GM21717 (cell line): ENCODE measurements around the gene RHOF.
A peak's percentile ranks its signal among the peaks of the same experiment; 100 is the strongest.
"Not testable (repeated sequence)": the region's sequence is repeated elsewhere in the genome, so short reads cannot be mapped to it uniquely, and the experiment has no call there.

ENCODE experiments used
- ATAC-seq: cut with Tn5 transposase; IDR thresholded peaks from one replicate; pipeline ENCODE4 v1.9.1; 2021; ENCODE audit warnings: mild to moderate bottlenecking, moderate library complexity; ENCODE audit not compliant: unreplicated experiment

RHOF gene

DNA sequence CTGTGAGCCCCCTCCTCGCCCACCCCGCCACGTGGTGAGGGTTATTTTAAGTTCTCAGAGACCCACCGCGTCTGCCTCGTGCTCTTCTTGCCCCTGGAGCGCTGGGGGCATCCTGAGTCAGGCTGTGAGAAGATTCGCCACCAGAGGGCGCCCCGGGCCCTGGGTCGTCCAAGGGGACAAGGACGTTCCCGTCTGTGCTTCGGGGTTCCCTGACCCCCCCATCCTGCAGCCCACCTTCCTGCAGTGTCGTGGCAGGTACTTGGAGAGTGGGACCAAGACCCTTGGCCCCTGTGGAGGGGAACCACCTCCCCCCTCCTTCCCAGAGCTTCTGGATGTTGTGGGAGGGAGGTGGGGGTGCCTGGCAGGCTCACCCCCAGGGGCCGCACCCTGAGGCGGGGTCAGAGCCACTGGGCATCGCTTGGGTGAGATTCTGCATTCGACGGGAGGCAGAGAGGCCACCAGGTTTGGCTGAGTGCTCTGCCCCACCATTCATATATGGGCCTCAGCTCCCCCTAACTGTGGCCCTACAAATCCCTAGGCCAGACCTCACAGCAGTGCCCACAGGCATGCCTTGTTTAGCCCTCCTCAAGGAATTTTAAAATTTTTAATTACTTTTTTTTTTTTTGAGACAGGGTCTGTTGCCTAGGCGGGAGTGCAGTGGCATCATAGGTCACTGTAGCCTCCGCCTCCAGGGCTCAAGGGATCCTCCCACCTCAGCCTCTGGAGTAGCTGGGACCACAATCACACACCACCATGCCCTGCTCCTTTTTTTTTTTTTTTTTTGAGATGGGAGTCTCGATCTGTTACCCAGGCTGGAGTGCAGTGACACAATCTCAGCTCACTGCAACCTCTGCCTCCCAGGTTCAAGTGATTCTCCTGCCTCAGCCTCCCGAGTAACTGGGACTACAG is 17.0 kb downstream of the RHOF start:
- ATAC-seq: no peak

DNA sequence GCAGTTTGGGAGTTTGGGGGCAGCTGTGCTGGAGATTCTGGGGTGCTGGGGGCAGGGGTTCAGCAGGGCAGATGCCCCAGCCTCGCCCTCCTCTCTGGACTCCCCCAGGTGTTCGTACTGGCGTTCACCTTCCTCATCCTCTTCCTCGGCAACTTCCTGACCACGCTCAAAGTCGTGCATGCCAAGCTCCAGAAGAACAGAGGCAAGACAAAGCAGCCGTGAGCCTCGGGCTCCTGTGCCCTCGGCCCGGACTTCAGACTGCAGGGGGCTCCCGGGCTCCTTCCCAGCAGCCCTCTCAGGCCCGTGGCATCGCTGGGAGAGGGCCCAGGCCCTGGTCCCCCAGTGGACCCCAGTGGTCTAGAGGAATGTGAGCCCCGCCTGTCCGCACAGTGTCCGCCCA is 18.0 kb downstream of the RHOF start:
- ATAC-seq: no peak

DNA sequence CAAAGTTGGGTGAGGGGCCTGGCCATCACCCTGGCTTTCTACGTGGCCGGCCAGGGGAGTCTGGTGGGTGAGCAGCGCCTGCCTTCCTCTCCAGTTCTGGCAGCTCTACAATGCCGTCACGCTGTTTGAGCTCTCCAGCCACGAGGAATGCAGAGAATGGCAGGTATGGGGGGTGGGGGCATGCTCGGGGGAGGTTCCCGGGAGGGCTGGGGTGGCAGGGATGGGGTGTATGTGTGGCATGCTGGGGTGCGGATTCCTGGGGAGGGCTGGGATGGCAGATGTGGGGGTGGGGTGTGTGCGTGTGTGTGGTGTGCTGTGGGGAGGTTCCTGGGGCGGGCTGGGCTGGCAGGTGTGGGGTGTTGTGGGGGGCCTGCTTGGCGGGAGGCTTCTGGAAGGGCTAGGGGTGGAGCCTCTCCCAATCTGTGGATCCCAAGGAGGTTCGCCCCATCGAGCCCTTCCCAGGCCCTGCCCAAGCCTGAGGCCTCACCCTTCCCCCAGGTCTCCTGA is 18.5 kb downstream of the RHOF start:
- ATAC-seq: no peak

DNA sequence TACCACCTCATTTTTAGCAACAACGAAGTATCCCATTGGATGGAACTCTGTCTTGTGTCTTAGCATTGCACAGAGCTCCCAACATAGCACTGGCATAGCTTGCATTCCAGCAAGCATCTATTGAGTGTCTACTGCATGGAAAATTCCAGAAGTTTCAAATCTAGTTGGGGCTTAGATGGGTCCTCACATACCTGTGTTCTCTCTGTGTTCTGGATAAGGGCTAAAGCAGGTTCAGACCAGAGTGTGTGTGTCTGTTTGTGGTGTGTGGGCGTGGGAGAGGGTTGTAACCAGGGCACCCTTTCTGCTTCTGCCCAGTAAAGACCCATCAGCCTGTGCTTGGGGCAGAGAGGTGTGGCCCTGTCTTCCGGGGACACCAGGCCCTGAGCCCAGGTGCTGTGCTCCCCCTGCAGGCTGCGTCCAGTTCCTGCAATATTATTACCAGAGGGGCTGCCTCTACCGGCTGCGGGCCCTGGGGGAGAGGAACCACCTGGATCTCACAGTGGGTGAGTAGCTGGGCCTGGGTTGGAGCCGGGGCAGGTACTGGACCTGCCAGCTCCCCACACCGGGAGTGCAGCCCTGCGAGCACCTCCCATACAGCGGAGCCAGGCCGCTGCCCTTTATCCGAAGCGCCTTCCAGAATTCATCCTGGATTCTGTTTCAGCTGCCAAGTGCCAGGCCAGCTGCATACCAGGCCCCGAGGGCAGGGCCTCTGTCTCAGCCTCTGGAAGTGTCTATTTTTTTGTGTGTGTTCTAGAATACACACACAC is 20.3 kb downstream of the RHOF start:
- peak; percentile 43 for ATAC-seq

DNA sequence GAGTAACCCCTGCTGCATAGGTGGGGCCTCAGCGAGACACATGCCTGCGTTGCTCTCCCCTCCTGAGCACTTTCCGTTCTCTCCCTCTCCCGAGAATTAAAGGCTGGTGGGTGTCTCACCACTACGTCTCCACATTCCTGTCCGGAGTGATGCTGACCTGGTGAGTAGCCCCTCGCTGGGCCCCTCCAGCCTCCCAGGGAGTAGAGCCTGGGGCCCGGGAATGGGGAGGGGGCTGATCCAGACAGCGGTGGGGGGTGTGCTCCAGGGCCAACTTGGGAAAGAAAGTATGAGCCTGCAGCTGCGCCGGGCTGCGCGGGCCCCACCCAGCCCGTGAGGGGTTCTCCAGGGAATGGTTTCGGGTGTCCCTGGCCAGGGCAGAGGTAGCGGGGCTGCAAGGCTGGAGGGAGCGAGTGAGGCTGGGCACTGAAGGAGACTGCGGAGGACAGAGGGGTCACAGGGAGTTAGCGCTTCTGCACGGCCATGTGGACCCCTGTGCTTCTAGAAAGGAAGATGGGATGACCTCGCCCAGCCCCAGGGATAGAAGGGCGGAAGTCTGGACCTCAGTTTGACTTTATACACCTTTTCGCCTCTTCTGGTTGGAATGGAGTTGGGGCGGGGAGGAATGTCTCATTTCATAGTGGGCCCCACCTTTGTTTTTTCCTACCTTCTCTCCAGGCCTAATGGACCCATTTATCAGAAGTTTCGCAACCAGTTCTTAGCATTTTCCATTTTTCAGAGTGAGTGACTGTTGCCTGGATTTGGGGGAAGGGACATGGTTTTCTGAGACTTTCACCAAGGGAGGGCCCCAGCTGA is 22.5 kb downstream of the RHOF start:
- ATAC-seq: no peak

DNA sequence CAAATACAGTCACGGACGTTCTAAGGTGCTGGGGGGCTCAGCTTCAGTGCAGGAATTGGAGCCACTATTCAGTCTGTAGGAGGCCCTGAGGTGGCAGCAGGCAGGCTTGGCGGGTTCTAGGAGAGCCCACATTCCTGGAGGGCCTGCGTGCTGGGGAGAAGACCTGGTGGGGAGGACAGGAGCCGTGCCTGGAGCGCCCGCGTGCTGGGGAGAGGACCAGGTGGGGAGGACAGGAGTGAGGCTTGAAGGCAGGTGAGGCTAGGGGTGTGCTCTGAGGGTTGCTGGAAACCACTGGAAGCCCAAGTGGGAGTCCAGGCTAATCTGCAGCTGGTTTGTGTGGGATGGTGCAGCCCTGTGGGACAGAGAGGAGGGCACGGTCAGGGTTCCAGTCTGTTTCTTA is 23.1 kb downstream of the RHOF start:
- ATAC-seq: no peak

DNA sequence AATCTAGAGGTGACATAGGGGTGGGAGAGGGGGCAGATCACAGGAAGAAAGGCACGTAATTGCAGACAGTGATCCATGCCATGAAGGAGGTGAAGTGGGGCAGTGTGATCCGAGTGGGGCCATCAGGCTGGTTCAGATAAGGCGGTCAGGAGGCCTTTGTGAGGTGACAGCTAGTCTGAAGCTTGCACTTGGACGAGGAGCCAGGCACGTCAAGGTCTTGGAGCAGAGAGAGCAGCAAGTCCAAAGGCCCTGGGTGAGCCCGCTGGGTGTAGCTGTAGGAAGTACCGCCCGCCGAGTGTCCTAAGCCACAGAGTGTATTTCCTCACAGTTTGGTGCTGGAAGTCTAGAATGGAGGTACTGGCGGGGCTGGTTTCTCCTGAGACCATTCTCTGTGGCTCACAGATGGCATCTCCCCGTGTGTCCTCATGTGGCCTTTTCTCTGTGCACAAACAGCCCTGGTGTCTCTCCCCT is 23.6 kb downstream of the RHOF start:
- ATAC-seq: no peak

DNA sequence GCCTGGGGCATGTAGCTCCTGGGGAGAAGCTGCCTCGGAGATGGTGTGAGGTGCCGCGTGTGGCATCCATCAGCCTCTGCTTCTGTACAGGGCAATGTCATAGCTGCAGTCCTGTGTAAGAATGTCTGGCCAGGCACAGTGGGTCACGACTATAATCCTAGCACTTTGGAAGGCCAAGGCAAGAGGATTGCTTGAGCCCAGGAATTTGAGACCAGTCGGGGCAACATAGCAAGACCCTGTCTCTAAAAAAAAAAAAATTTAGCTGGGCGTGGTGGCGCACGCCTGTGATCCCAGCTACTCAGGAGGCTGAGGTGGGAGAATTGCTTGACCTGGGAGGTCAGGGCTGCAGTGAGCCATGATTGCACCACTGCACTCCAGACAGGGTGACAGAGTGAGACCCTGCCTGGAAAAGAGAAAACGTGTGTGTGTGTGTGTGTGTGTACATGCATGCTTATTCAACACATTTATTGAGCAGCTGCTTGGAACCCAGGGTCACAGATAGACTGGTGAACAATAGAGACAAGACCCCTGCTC is 24.1 kb downstream of the RHOF start:
- no peak for ATAC-seq

DNA sequence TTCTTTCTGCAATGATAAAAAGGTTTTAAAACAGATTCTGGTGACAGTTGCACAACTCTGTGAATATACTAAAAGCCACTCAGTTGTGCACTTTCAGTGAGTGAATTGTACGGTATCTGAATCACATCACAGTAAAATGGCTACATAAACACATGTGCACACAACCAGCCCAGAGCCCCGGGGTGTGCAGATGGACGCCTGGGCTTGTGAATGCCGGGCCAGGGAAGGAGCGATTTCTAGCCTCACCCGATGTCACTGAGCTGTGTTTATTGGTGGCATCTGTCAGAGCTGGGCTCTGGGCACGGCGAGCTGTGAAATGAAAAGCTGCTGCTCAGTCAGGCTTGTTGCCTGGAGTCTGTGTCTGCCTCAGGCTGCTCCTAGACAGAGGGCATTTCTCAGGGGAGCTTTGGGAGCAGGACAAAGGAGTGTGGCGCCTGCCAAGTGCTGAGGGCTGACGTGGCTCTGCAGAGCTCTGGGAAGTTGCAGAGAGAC is 25.9 kb downstream of the RHOF start:
- ATAC-seq: no peak

DNA sequence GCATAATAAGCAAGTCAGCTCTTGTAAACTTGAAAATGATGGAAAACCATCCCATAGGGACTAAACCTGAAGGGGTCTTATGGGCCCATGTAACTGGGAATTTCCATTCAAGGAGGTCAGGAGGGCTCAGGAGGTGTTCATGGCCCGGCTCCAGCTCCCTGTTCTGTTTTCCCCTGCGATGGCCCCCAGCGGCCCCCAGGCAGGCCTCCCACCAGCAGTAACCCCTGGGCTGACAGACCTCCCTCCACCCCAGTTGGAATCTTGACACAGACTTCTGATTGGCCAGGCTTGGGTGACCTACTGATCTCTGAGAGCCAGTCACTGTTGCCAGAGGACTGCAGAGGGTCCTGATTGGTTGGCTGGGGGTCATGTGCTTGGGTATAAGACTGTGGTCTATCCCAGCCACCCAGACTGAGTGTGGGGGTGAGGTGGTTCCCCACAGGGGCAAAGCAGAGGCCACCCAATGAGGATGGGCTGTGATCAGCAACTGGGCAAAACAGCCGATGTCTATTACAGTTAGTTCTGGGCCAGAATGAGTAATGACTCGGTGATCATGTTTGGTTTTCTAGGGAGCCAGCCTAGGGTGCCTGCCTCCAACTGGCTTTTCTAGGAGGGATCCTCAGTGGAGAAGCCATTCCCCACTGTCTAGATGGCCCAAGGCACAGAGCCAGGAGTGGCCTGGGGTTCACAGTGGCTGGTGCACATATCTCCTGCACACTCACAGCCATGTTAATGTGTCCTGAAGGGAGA is 27.0 kb downstream of the RHOF start:
- no peak for ATAC-seq

DNA sequence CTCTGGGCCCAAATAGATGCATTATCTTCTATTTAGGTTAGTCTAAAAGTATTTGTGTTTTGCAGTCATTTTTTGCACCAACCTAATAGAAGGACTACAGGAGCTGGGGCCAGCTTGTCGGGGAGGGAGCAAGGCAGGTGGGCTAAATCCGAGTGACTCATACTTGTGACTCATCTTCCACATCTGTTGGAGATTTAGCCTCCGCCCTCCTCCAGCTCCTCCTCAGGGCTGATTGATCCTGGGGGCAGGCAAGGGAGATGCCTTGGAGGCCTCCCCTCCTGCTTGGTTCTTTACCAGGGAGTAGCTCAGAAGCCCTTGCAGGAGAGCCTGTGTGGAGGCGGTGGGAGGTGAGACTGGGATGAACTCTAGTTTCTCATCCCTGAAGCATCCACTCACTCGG is 27.9 kb downstream of the RHOF start:
- no peak for ATAC-seq

DNA sequence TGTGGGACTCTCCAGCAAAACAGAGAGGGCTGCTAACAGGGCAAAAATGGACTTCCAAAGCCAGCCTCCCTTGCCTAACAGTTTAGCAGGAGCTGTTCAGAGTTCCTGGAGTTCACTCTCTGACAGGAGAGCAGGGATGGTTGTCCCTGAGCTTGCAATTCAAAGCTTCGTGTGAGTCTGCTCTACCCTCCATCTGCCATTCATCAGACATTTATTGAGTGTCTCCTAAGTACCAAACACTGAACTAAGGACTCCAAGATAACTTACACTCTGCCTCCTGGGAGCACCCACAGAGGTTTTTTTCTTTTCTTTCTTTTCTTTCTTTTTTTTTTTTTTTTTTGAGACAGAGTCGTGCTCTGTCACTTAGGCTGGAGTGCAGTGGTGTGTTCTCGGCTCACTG is 28.7 kb downstream of the RHOF start:
- no peak for ATAC-seq

DNA sequence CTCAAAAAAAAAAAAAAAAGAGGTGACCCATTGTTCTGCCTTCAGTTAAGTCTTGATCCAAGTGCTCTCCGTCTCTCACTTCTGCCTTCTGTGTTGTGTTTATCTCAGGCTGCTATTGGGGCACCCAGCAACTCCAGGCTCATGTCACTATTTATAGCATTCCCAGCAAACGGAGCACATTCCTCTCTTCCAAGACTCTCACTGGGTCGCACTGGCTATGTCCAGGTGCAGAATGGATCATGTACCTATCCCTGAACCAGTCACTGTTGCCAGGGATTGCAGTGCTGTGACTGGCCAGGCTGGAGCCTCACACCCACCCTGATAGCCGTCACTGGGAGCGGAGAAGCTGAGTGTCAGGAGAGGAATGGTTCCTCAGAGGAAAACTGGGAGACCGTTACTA is 31.2 kb downstream of the RHOF start:
- no peak for ATAC-seq

DNA sequence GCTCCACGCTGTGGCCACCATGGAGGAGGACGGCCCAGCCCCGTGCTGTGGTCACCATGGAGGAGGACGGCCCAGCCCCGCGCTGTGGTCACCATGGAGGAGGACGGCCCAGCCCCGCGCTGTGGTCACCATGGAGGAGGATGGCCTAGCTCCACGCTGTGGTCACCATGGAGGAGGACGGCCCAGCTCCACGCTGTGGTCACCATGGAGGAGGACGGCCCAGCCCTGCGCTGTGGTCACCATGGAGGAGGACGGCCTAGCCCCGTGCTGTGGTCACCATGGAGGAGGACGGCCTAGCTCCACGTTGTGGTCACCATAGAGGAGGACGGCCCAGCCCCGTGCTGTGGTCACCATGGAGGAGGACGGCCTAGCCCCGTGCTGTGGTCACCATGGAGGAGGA is 35.0 kb downstream of the RHOF start:
- ATAC-seq: not testable (repeated sequence)

DNA sequence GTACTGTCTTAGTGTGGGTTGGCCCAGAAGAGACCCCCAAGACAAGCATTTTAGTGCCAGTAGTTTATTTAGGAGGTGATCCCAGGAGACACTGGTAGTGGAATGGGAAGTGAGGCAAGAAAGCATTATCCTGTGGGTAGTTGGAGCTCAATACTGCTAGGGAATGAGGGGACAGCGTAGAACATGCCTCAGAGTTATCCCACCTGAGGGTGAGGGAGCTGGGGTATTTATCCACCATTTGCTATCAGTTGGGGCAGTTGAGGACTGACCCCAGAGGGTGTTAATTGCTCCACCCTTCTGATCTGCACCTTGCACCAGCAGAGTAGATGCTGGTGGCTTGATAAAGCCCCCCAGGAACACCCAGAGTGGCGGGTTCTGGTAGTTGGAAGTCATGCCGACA is 37.9 kb downstream of the RHOF start:
- ATAC-seq: no peak

DNA sequence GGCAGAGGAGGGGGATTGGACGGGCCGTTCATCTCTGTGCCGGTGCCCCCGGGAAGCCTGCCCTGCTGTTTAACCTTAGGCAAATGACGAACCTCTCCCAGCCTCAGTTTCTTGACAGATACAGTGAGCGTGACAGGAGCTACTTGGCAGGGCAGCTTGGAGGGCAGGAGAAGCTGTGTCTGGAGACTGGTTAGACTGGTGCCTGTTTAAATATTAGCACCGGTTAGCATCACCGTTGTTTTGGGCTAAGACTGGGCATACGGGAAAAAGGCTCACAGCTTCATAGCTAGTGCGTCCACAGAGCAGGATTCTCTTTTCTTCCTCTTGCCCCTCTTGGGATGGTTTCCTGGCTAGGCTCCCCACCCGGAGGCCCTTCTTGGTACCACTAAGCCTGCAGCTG is 38.7 kb downstream of the RHOF start:
- no peak for ATAC-seq

DNA sequence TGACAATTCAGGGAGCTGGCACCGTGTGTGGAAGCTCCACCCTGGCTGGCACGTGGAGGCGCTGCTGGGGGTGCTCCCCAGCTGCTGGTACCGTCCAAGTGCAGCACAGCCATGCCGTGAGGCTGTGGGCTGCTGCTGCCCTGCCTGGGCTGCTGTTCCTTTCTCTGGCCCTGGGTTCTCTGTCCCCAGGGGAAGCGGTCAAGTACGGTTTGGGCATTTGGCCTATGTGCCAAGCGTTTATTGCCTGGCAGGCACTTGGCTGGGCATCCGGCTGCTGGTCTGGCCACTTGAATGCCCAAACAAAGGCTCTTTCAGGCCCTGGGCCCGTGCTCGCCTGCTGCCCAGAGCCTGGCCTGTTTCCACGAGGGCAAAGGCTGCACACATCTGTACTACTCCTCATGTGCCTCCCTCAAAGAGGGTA is 39.6 kb downstream of the RHOF start:
- no peak for ATAC-seq

DNA sequence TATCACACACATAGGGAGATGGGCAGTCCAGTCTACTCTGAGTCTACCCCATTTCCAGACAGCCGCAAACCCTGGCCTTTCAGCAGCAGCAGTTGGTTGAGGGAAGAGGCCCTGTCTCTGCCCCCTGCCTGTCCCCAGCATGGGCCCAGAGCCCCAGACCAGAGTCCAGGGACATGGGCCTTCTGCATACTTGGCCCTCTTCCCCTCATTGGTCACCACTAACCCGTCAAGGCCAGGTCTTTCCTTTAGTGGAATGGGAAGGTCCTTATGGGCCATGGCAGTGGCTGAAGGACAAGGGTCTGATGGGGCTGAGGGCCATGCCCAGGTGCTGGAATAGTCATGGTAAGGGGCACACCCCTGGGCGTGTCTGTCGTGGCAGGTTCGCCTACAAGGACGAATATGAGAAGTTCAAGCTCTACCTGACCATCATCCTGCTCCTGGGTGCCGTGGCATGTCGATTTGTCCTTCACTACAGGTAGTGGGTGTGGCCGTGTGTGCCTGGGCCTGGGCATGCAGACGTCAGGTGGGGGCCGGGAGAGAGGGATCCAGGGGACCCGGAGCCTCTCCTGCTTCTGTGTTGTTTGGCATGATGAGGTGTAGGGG is 41.6 kb downstream of the RHOF start:
- no peak for ATAC-seq

DNA sequence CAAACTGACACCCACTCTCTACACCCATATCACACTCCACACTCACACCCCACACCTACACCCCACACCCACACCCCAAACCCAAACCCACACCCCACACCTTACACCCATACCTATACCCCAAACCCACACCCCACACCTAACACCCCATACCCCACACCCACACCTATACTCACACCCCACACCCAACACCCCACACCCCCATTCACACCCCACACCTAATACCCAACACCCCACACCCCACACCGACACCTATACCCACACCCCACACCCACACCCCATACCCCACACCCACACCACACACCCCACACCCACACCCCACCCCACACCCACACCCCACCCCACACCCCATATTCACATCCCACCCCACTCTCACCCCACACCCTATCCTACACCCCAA is 42.5 kb downstream of the RHOF start:
- ATAC-seq: no peak
